Measurements from ENCODE around the gene JPH4. TPM values are rescaled to one million over a fixed set of nuclear protein-coding genes. Genes with fewer than 3 reads are reported as not detected.
"Not testable (repeated sequence)": the region's sequence is repeated elsewhere in the genome, so short reads cannot be mapped to it uniquely, and the experiment has no call there.

JPH4 gene
- total and polyA plus RNA-seq, 2 donors, result 0.14 to 0.59 TPM

GRCh38 chr14:23602181-23603095, 23.8 kb upstream of the JPH4 start:
- no peaks in the 10 kb centered on the region for H3K9me3 ChIP-seq (ENCODE audit: control insufficient read depth in 2 of 2, insufficient read depth in 1 of 2, low read length in 1 of 2)
- WGBS, result 97% methylated on average over 12 of the region's 12 CpGs

GRCh38 chr14:23601845-23602180, 23.2 kb upstream of the JPH4 start:
- no peak for DNase-seq (ENCODE audit: low read depth in 6 of 9, low spot score in 9 of 9)
- WGBS, result 88% methylated on average over 1 of the region's 1 CpG
- no peak overlapping the region for H3K27ac ChIP-seq (ENCODE audit: low read depth in 1 of 2, low read length in 1 of 2)
- no peaks in the 10 kb centered on the region for H3K4me1 ChIP-seq (ENCODE audit: control insufficient read depth in 2 of 2, insufficient read depth in 2 of 2, low read length in 2 of 2)
- H3K36me3 ChIP-seq (ENCODE audit: control insufficient read depth in 2 of 2, insufficient read depth in 2 of 2, low read length in 1 of 2), result no peaks in the 10 kb centered on the region
- no peak overlapping the region for H3K4me3 ChIP-seq (ENCODE audit: low read length in 2 of 2)
- H3K9me3 ChIP-seq (ENCODE audit: control insufficient read depth in 2 of 2, insufficient read depth in 1 of 2, low read length in 1 of 2), result no peaks in the 10 kb centered on the region
- H3K27me3 ChIP-seq (ENCODE audit: control insufficient read depth in 2 of 2, insufficient read depth in 1 of 2, low read length in 1 of 2), result no peaks in the 10 kb centered on the region

More at GRCh38 chr14:23602181-23603095, 23.8 kb upstream of the JPH4 start:
- no peak overlapping the region for H3K4me3 ChIP-seq (ENCODE audit: low read length in 2 of 2)
- H3K36me3 ChIP-seq (ENCODE audit: control insufficient read depth in 2 of 2, insufficient read depth in 2 of 2, low read length in 1 of 2), result no peaks in the 10 kb centered on the region
- H3K27ac ChIP-seq (ENCODE audit: low read depth in 1 of 2, low read length in 1 of 2), result no peak overlapping the region
- no peak for DNase-seq (ENCODE audit: low read depth in 6 of 9, low spot score in 9 of 9)
- H3K4me1 ChIP-seq (ENCODE audit: control insufficient read depth in 2 of 2, insufficient read depth in 2 of 2, low read length in 2 of 2), result no peaks in the 10 kb centered on the region
- H3K27me3 ChIP-seq (ENCODE audit: control insufficient read depth in 2 of 2, insufficient read depth in 1 of 2, low read length in 1 of 2), result no peaks in the 10 kb centered on the region

- Histone ChIP-seq H3K4me3 (ENCODE audit: low read length in 2 of 2) (no peak overlapping the region), H3K36me3 (ENCODE audit: control insufficient read depth in 2 of 2, insufficient read depth in 2 of 2, low read length in 1 of 2) (no peaks in the 10 kb centered on the region), H3K4me1 (ENCODE audit: control insufficient read depth in 2 of 2, insufficient read depth in 2 of 2, low read length in 2 of 2) (no peaks in the 10 kb centered on the region), H3K27ac (ENCODE audit: low read depth in 1 of 2, low read length in 1 of 2) (no peak overlapping the region), H3K27me3 (ENCODE audit: control insufficient read depth in 2 of 2, insufficient read depth in 1 of 2, low read length in 1 of 2) (no peaks in the 10 kb centered on the region), H3K9me3 (ENCODE audit: control insufficient read depth in 2 of 2, insufficient read depth in 1 of 2, low read length in 1 of 2) (no peaks in the 10 kb centered on the region)
- no peak for DNase-seq (ENCODE audit: low read depth in 6 of 9, low spot score in 9 of 9)
These were observed 22.8 kb upstream of the JPH4 start for GRCh38 chr14:23601424-23601823.

- Histone ChIP-seq H3K27ac (ENCODE audit: low read depth in 1 of 2, low read length in 1 of 2) (no peak overlapping the region), H3K36me3 (ENCODE audit: control insufficient read depth in 2 of 2, insufficient read depth in 2 of 2, low read length in 1 of 2) (no peaks in the 10 kb centered on the region), H3K9me3 (ENCODE audit: control insufficient read depth in 2 of 2, insufficient read depth in 1 of 2, low read length in 1 of 2) (no peaks in the 10 kb centered on the region), H3K27me3 (ENCODE audit: control insufficient read depth in 2 of 2, insufficient read depth in 1 of 2, low read length in 1 of 2) (no peaks in the 10 kb centered on the region), H3K4me1 (ENCODE audit: control insufficient read depth in 2 of 2, insufficient read depth in 2 of 2, low read length in 2 of 2) (no peaks in the 10 kb centered on the region), H3K4me3 (ENCODE audit: low read length in 2 of 2) (no peak overlapping the region)
- WGBS, result 100% methylated on average over 1 of the region's 1 CpG
- DNase-seq (ENCODE audit: low read depth in 6 of 9, low spot score in 9 of 9), result no peak
These were observed 22.2 kb upstream of the JPH4 start for GRCh38 chr14:23600806-23601205.

- Histone ChIP-seq H3K27me3 (ENCODE audit: control insufficient read depth in 2 of 2, insufficient read depth in 1 of 2, low read length in 1 of 2) (no peaks in the 10 kb centered on the region), H3K4me1 (ENCODE audit: control insufficient read depth in 2 of 2, insufficient read depth in 2 of 2, low read length in 2 of 2) (no peaks in the 10 kb centered on the region), H3K36me3 (ENCODE audit: control insufficient read depth in 2 of 2, insufficient read depth in 2 of 2, low read length in 1 of 2) (no peaks in the 10 kb centered on the region), H3K4me3 (ENCODE audit: low read length in 2 of 2) (no peak overlapping the region), H3K27ac (ENCODE audit: low read depth in 1 of 2, low read length in 1 of 2) (no peak overlapping the region), H3K9me3 (ENCODE audit: control insufficient read depth in 2 of 2, insufficient read depth in 1 of 2, low read length in 1 of 2) (no peaks in the 10 kb centered on the region)
- 95% methylated on average over 2 of the region's 2 CpGs for WGBS
- no peak for DNase-seq (ENCODE audit: low read depth in 6 of 9, low spot score in 9 of 9)
These were observed 21.7 kb upstream of the JPH4 start for GRCh38 chr14:23600322-23600707.

GRCh38 chr14:23594191-23594590, 15.6 kb upstream of the JPH4 start:
- WGBS, result 95% methylated on average over 3 of the region's 3 CpGs
- H3K4me3 ChIP-seq (ENCODE audit: low read length in 2 of 2); H3K27ac ChIP-seq (ENCODE audit: low read depth in 1 of 2, low read length in 1 of 2); H3K9me3 ChIP-seq (ENCODE audit: control insufficient read depth in 2 of 2, insufficient read depth in 1 of 2, low read length in 1 of 2); H3K27me3 ChIP-seq (ENCODE audit: control insufficient read depth in 2 of 2, insufficient read depth in 1 of 2, low read length in 1 of 2); H3K36me3 ChIP-seq (ENCODE audit: control insufficient read depth in 2 of 2, insufficient read depth in 2 of 2, low read length in 1 of 2); H3K4me1 ChIP-seq (ENCODE audit: control insufficient read depth in 2 of 2, insufficient read depth in 2 of 2, low read length in 2 of 2); DNase-seq (ENCODE audit: low read depth in 6 of 9, low spot score in 9 of 9): not testable (repeated sequence)

GRCh38 chr14:23590198-23590597, 11.6 kb upstream of the JPH4 start:
- no peaks in the 10 kb centered on the region for H3K9me3 ChIP-seq (ENCODE audit: control insufficient read depth in 2 of 2, insufficient read depth in 1 of 2, low read length in 1 of 2)
- H3K27me3 ChIP-seq (ENCODE audit: control insufficient read depth in 2 of 2, insufficient read depth in 1 of 2, low read length in 1 of 2), result peaks cover 0 to 3% of the 10 kb centered on the region in 2 donors
- no peak overlapping the region for H3K27ac ChIP-seq (ENCODE audit: low read depth in 1 of 2, low read length in 1 of 2)
- WGBS, result 91% methylated on average over 4 of the region's 4 CpGs
- no peaks in the 10 kb centered on the region for H3K36me3 ChIP-seq (ENCODE audit: control insufficient read depth in 2 of 2, insufficient read depth in 2 of 2, low read length in 1 of 2)
- no peak for DNase-seq (ENCODE audit: low read depth in 6 of 9, low spot score in 9 of 9)
- H3K4me1 ChIP-seq (ENCODE audit: control insufficient read depth in 2 of 2, insufficient read depth in 2 of 2, low read length in 2 of 2), result peaks cover 0 to 5% of the 10 kb centered on the region in 2 donors
- no peak overlapping the region for H3K4me3 ChIP-seq (ENCODE audit: low read length in 2 of 2)

- no peak for DNase-seq (ENCODE audit: low read depth in 6 of 9, low spot score in 9 of 9)
- no peaks in the 10 kb centered on the region for H3K9me3 ChIP-seq (ENCODE audit: control insufficient read depth in 2 of 2, insufficient read depth in 1 of 2, low read length in 1 of 2)
- peaks cover 0 to 3% of the 10 kb centered on the region in 2 donors for H3K27me3 ChIP-seq (ENCODE audit: control insufficient read depth in 2 of 2, insufficient read depth in 1 of 2, low read length in 1 of 2)
- no peaks in the 10 kb centered on the region for H3K36me3 ChIP-seq (ENCODE audit: control insufficient read depth in 2 of 2, insufficient read depth in 2 of 2, low read length in 1 of 2)
- H3K27ac ChIP-seq (ENCODE audit: low read depth in 1 of 2, low read length in 1 of 2), result no peak overlapping the region
- WGBS, result 81% methylated on average over 2 of the region's 2 CpGs
- H3K4me3 ChIP-seq (ENCODE audit: low read length in 2 of 2), result no peak overlapping the region
- peaks cover 0 to 5% of the 10 kb centered on the region in 2 donors for H3K4me1 ChIP-seq (ENCODE audit: control insufficient read depth in 2 of 2, insufficient read depth in 2 of 2, low read length in 2 of 2)
These were observed 11.0 kb upstream of the JPH4 start for GRCh38 chr14:23589606-23590005.

- 20% methylated on average over 5 of the region's 5 CpGs for WGBS
- DNase-seq (ENCODE audit: low read depth in 6 of 9, low spot score in 9 of 9), result peak; percentile 27 to 68 (median 38)
These were observed 10.5 kb upstream of the JPH4 start for GRCh38 chr14:23588884-23589598.

More at GRCh38 chr14:23588884-23589598, 10.5 kb upstream of the JPH4 start:
- Histone ChIP-seq H3K27ac (ENCODE audit: low read depth in 1 of 2, low read length in 1 of 2) (no peak overlapping the region), H3K4me1 (ENCODE audit: control insufficient read depth in 2 of 2, insufficient read depth in 2 of 2, low read length in 2 of 2) (peaks cover 0 to 5% of the 10 kb centered on the region in 2 donors), H3K36me3 (ENCODE audit: control insufficient read depth in 2 of 2, insufficient read depth in 2 of 2, low read length in 1 of 2) (no peaks in the 10 kb centered on the region), H3K27me3 (ENCODE audit: control insufficient read depth in 2 of 2, insufficient read depth in 1 of 2, low read length in 1 of 2) (peaks cover 0 to 3% of the 10 kb centered on the region in 2 donors), H3K4me3 (ENCODE audit: low read length in 2 of 2) (no peak overlapping the region), H3K9me3 (ENCODE audit: control insufficient read depth in 2 of 2, insufficient read depth in 1 of 2, low read length in 1 of 2) (no peaks in the 10 kb centered on the region)

Measured in thymus (tissue), 11 donors.